ENCODE results near the gene NOTO.

The NOTO gene

DNA sequence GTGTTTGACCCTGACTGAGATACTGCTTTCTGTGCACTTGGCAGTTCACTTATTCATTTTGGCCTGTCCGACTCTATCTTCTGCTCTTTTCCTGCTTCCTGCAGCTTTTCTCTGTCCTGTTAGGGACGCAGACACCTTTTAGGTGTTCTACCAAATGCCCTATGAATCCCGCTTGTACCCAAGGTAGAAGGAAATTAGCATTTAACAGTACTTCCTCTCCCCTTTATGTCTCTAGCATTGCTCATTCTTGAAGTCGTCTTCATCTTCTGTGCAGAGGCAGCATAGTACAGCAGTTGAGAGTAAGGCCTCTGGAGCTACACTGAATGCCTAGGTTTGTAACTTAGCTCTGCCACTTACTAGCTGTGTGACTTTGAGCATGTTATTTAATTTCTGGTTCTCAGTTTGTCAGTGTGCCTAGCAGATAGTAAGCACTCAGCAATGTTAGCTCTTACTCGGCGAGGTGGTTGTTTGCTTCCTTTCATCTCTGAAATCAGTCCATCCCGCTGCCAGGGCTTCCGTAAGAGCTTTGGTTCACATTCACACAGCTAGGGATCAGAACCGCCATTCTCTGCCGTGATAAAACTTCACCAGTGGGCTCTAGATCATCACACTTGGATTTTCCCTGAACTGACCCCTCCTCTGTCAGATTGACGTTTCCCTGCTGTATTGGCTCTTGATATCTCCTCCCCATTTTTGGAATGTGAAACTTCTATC lies 33.1 kb downstream of the NOTO start:
- no peak for DNase-seq

DNA sequence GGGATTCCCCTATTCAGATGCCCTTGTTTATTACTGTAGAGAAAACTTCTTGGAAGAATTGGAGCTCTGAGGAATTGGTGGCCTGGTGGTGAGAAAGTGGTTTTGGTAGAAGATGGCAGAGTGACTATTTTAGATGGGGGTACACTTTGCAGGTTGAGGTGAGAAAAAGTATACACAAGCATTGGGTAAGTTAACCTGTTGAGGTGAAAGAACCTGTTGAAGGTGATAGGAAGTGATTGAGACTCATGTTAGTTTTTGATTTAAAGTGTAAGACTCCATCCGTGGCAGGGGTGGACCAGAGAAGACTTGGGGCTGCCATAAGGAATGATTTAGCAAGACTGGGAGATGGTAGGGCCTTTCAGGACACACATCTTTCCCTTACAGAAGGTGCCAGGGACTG lies 34.8 kb downstream of the NOTO start:
- no peak for DNase-seq

DNA sequence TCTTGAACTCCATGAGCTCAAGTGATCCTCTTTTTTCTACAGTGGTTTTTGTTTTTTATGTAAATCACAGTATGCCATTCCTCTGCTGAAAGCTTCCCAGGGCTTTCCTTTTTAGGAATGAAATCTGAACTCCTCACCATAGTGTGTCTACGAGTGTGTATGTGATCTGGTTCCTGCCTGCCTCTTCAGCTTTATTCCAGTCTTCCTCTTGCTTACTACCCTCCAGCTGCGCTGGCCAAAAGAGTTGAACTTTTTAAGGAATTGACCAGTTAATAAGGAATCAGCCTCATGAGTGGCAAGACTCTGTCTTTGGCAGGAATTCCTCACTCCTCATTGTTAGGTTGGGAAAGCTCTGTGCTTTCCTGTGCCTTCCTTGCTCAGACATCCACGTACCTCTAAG lies 35.8 kb downstream of the NOTO start:
- DNase-seq = no peak

DNA sequence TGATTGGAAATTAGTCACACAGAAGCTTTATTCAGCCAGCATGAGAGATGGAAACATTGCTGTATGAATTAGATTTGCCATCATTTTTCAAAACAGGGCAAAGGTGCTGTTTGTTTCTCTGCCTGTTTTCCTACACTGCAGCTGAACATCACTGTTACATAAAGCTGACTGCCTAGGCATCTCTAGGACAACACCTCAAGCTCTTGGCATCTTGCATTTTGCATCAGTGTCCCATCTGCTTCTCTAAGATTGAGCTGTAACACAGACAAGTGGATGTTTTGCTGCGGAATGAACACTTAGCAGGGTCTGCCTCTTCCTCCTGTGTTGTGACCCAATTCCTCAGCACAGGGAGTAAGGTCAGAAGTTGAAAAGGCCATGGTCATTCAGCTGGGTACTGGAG lies 36.6 kb downstream of the NOTO start:
- DNase-seq = no peak

GRCh38 chr2:73239776-73240175 lies 37.4 kb downstream of the NOTO start:
- no peak for DNase-seq

DNA sequence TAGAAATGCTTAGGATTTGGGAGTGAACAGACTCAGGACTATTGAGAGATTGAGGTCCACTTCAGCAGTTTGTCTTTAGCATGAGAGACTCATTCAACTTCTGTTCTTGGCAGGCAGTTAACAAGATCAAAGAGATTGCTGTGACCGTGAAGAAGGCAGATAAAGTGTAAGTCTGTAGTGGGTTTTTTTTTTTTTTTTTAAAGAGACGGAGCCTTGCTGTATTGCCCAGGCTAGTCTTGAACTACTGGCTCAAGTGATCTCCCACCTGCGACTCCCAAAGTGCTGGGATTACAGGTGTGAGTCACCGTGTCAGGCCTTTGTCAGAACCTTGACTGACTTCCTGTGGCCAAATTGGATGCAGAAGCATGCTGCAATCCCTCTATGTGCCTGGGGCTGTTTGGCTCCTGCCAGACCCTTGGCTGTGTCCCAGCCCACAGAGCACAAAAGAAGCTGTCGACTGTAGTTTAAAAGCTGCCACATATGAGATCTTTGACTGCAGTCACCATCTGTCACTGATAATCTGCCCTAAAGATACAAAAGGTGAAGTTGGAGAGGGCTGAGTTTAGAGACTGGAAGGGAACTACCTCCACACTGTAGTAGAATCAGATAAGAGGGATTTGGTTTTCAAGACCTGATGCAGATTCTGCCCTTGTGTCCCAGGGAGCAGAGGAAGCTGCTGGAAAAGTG lies 41.7 kb downstream of the NOTO start:
- no peak for DNase-seq

- no peak for DNase-seq
Observed at GRCh38 chr2:73244580-73244979, 42.2 kb downstream of the NOTO start.

DNA sequence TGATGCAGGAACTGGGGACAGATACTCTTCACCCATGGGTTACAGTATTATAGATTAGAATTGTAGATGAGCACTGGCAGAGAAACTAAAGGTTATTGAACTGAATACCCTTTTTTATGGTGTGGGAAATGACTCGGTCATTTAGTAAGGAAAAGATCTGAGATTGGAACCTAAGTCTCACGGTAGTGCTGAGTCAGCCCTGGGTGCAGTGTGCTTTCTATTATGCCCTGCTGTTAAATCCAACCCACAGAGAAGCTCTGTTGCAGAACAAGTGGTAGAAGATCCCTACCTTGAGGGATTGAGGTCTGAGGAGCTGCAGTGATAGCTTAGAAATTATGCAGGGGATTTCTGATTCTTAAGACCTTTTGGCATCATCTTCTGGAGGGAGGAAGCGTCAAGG lies 44.5 kb downstream of the NOTO start:
- no peak for DNase-seq

DNA sequence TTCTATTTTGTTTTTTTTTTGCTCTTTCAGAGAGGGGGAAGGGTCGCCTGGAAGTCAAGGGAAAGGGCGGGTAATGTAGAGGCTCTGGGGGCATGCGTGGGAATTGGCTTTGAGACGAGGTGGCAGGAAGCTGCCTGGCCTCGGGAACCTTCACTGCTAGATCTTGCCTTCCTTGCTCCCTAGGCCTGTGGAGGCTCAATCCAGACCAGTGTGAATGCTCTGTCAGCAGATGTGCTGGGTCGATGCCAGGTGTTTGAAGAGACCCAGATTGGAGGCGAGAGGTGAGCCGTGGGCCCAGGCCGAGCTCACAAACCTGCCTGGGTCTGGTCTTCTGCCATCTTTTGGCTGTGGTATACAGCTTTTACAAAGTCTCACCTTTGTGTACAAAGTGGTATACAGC lies 47.3 kb downstream of the NOTO start:
- no peak for DNase-seq

- DNase-seq = no peak
Observed at GRCh38 chr2:73250872-73251846, 48.8 kb downstream of the NOTO start.

GRCh38 chr2:73252238-73253027 lies 50.1 kb downstream of the NOTO start:
- no peak for DNase-seq

DNA sequence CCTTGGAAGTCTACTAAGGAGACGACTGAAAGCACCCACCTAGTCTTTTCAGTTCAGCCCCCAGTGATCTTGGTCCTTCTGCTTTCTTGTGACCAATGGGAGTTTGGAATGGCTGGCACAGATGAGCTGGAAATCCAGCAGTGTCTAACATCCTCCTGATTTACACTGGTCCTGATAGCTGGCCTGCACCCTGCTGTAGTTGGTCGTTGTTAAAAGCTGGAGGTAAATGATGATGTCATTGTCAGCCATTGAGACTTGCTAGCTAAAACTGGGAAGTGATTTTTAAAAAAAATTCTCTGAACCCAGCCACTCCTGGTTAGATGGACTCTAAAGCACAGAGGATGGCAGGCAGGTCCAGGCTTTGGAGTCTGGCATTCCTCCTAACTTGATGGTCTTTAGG lies 51.0 kb downstream of the NOTO start:
- no peak for DNase-seq

DNA sequence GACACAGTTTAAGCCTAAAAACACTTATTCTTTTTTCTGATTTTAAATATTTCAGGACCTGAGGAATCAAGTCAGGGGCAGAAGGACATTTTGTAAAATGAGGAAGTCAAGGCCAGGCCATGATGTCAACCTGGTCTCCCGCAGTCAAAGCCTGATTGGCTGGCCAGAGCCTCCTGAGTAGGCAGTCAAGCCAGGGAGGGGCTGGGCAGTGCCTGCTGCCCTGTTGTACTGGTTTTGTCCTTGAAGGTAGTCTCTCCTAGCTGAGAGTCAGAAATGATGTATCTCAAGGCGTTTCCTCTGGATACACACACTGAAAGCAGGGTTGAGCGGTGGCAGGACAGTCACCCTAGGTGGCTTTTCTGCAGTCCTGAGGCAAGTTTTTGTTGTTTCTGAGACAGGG lies 51.5 kb downstream of the NOTO start:
- DNase-seq = no peak

GRCh38 chr2:73254343-73255006 lies 52.1 kb downstream of the NOTO start:
- no peak for DNase-seq

- no peak for DNase-seq
Observed at GRCh38 chr2:73255007-73255644, 52.8 kb downstream of the NOTO start.

GRCh38 chr2:73255907-73256617 lies 53.7 kb downstream of the NOTO start:
- no peak for DNase-seq

- DNase-seq = no peak
Observed at GRCh38 chr2:73256618-73256922, 54.2 kb downstream of the NOTO start.

DNA sequence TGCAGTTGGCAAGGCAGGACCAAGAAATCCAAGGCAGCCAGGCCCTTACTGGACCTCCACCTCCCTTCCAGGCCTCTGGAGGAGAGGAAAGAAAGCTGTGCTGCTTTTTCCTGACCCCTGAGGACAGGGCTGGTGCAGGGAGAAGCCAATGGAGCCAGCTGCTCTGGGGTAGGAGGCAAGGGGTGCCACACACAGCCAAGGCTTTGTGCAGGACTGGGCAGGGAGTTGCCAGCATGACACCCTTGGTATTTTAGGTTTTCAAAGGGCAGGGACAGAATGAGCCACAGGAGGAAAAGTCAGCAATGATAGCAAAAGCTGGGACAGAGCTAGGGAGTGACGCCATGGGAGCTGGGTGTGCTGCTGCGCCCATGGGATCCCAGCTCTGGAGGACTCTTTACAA lies 54.6 kb downstream of the NOTO start:
- no peak for DNase-seq

DNA sequence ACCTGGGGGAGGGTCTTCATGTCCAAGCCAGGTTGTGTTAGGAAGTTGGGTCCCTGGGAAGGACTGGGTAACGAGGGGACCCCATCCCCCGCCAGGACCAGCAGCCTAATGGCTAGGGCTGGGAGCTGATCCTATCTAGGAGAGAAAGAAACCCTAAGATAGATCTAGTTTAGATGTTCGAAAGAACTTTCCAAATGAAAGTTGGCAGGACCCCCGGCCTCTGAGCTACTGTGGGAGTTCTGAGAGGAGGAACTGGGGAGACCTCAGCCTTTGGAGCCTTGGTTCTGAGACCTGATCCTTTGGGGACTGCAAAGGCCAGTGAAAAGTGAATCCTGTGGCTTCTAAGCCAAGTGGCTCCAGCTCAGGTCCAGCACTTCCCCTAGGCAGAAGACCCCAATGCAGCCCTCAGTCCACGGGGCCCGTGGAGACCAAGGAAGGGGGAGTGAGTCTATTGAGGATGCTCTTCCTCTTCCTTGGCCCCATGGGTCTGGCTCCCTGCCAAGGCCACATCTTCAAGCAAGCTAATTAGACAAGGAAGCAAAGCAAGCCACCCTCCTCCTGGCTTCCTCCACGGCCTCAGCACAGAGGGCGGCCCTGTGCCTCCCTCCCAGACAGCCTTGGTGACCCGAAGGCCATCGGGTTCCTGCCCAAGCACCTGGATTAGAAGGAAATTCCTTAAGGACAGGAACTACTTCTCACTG lies 55.2 kb downstream of the NOTO start:
- DNase-seq = no peak

DNA sequence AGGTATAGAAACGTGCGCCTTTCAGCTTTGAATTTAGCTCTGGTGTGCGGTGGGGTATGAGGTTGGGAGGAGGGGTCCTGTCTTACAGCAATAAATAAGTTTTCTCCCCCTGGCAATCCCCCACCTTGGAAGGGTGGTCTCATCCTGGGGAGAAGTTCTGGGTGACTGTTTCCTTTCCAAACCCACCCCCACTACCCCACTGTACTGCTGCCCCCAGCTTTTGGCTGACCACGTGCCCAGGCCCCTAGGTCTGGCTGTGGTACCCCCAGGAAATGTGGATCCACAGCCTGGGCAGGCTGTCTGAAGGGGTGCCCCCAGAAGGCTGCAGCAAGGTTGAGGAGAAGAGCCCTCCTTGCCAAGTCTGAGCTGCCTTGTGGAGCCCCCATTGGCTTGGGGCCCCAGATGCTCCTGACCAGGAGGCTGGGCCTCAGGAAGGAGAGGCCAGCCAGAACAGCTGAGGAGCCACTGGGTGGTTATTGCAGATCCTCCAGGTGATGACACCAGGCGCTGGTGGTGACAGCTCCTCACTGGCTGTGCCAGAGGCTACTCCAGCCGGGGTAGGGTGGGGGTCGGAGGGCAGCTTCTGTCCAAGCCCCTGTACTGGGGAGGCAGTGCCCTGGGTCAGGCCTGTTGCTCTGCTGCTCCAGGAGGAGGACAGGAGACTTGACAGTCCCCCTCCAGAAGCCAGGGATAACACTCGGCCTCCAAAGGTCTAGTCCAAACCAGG lies 56.0 kb downstream of the NOTO start:
- DNase-seq = no peak
